ENCODE results near the gene CCDC88B. TPM values are rescaled to one million over a fixed set of nuclear protein-coding genes. Genes with fewer than 3 reads are reported as not detected.

The CCDC88B gene
- total RNA-seq, 1 donor: 1.2 TPM

GRCh38 chr11:64369440-64370421 lies 29.7 kb downstream of the CCDC88B start:
- no peak for TF ChIP-seq CTCF (IDR thresholded peaks at IDR 0.05; ENCODE audit: insufficient read depth, low read length)
- DNase-seq (ENCODE audit: low read depth): no peak
- H3K4me3 ChIP-seq (ENCODE audit: low read depth, low read length): no peak overlapping the region

- no peak for DNase-seq (ENCODE audit: low read depth)
- no peak overlapping the region for H3K4me3 ChIP-seq (ENCODE audit: low read depth, low read length)
- TF ChIP-seq CTCF (IDR thresholded peaks at IDR 0.05; ENCODE audit: insufficient read depth, low read length): no peak
These were observed 31.2 kb downstream of the CCDC88B start for GRCh38 chr11:64371201-64371600.

GRCh38 chr11:64372021-64372420 lies 32.0 kb downstream of the CCDC88B start:
- no peak for TF ChIP-seq CTCF (IDR thresholded peaks at IDR 0.05; ENCODE audit: insufficient read depth, low read length)
- H3K4me3 ChIP-seq (ENCODE audit: low read depth, low read length): no peak overlapping the region
- no peak for DNase-seq (ENCODE audit: low read depth)

GRCh38 chr11:64372802-64373597 lies 33.0 kb downstream of the CCDC88B start:
- TF ChIP-seq CTCF (IDR thresholded peaks at IDR 0.05; ENCODE audit: insufficient read depth, low read length): no peak
- DNase-seq (ENCODE audit: low read depth): no peak
- H3K4me3 ChIP-seq (ENCODE audit: low read depth, low read length): no peak overlapping the region

GRCh38 chr11:64373598-64373974 lies 33.6 kb downstream of the CCDC88B start:
- DNase-seq (ENCODE audit: low read depth): no peak
- H3K4me3 ChIP-seq (ENCODE audit: low read depth, low read length): no peak overlapping the region
- TF ChIP-seq CTCF (IDR thresholded peaks at IDR 0.05; ENCODE audit: insufficient read depth, low read length): no peak

- no peak overlapping the region for H3K4me3 ChIP-seq (ENCODE audit: low read depth, low read length)
- no peak for TF ChIP-seq CTCF (IDR thresholded peaks at IDR 0.05; ENCODE audit: insufficient read depth, low read length)
- no peak for DNase-seq (ENCODE audit: low read depth)
These were observed 36.1 kb downstream of the CCDC88B start for GRCh38 chr11:64376071-64376470.
